Loucy (cell line): Measurements from ENCODE around the gene RNFT2.

Experiments used
- H2AFZ ChIP-seq: fragments of 200-600 bp; sonication (generic); 2 replicates; pipeline ENCODE4 v1.6.0; 2016; ENCODE audit warnings: antibody characterized with exemption, mild to moderate bottlenecking, low read length, moderate library complexity
- H3F3A ChIP-seq: fragments of 200-600 bp; 2 replicates; pipeline ENCODE4 v1.6.0; 2016; ENCODE audit warnings: antibody characterized with exemption, low read depth, mild to moderate bottlenecking
- H3K27me3 ChIP-seq: fragments of 200-600 bp; sonication (generic); 2 replicates; pipeline ENCODE4 v1.6.1; 2014; ENCODE audit warnings: low read length, mild to moderate bottlenecking; ENCODE audit not compliant: insufficient read depth, poor library complexity, severe bottlenecking
- H3K36me3 ChIP-seq: fragments of 200-600 bp; sonication (generic); 2 replicates; pipeline ENCODE4 v1.6.1; 2016; ENCODE audit warnings: low read length; ENCODE audit not compliant: insufficient read depth
- H3K4me1 ChIP-seq: fragments of 200-600 bp; sonication (generic); 2 replicates; pipeline ENCODE4 v1.5.1; 2014; ENCODE audit warnings: low read length, mild to moderate bottlenecking; ENCODE audit not compliant: insufficient read depth, poor library complexity, severe bottlenecking
- H3K4me2 ChIP-seq: fragments of 200-600 bp; sonication (generic); 2 replicates; pipeline ENCODE4 v1.6.0; 2014; ENCODE audit warnings: antibody characterized with exemption, low read length, low read depth, mild to moderate bottlenecking; ENCODE audit not compliant: poor library complexity, severe bottlenecking
- H3K4me3 ChIP-seq: fragments of 200-600 bp; sonication (generic); 2 replicates; pipeline ENCODE4 v1.5.1; 2014; ENCODE audit warnings: low read length, mild to moderate bottlenecking, mixed read lengths; ENCODE audit not compliant: poor library complexity, severe bottlenecking
- H3K79me2 ChIP-seq: fragments of 200-600 bp; sonication (generic); 2 replicates; pipeline ENCODE4 v1.6.1; 2014; ENCODE audit warnings: low read length; ENCODE audit not compliant: insufficient read depth
- H3K9ac ChIP-seq: fragments of 200-600 bp; sonication (generic); 2 replicates; pipeline ENCODE4 v1.6.0; 2014; ENCODE audit warnings: mild to moderate bottlenecking, low read depth, low read length, moderate library complexity; ENCODE audit not compliant: poor library complexity, severe bottlenecking
- H3K9me2 ChIP-seq: fragments of 200-600 bp; sonication (generic); replicated peaks from 2 replicates; pipeline ENCODE4 v1.6.1; 2016; ENCODE audit warnings: low read depth, low read length, mixed read lengths
- H3K9me3 ChIP-seq: fragments of 200-600 bp; sonication (generic); 2 replicates; pipeline ENCODE4 v1.6.1; 2014; ENCODE audit warnings: mild to moderate bottlenecking, antibody characterized with exemption, low read length, low read depth; ENCODE audit not compliant: insufficient read depth
- H4K20me1 ChIP-seq: fragments of 200-600 bp; sonication (generic); 2 replicates; pipeline ENCODE4 v1.6.0; 2014; ENCODE audit warnings: antibody characterized with exemption, low read length, mild to moderate bottlenecking; ENCODE audit not compliant: insufficient read depth, poor library complexity, severe bottlenecking
- EZH2phosphoT487 ChIP-seq: fragments of 200-600 bp; IDR thresholded peaks from 2 replicates; pipeline ENCODE4 v1.6.1; 2018; ENCODE audit warnings: antibody characterized with exemption, mild to moderate bottlenecking, moderate library complexity, borderline replicate concordance
- TF ChIP-seq, protein P1 (sequence below): fragments of 200-600 bp; sonication (generic); conservative IDR thresholded peaks from 2 replicates; pipeline ENCODE4 v1.5.1; 2014; ENCODE audit warnings: mild to moderate bottlenecking, antibody characterized with exemption, low read length

RNFT2 gene

DNA sequence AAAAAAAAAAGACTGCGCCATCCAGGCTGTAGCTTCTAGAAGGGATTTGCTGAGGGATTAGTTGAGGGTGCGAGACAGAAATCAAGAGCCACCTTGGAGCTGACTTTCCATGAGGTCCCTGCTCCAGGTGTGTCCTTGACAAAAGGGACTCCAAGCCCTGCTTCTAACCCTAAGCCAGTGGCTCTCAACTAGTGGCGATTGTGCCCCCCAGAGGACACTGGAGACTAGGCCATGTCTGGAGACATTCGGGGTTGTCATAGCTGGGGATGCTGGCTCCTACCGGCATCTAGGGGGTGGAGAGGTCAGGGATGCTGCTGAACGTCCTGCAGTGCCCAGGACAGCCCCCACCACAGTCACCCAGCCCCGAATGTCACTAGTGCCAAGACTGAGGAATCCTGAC, 40.8 kb upstream of the RNFT2 start:
- Histone ChIP-seq H3K4me1 (no peaks in the 10 kb centered on the region), H3K79me2 (no peaks in the 10 kb centered on the region), H3K27me3 (no peaks in the 10 kb centered on the region), H3K4me2 (no peak overlapping the region), H3K9me3 (no peaks in the 10 kb centered on the region), H4K20me1 (no peaks in the 10 kb centered on the region), H3K9ac (no peak overlapping the region), H3K9me2 (no peaks in the 10 kb centered on the region), H3F3A (no peaks in the 10 kb centered on the region), H3K4me3 (no peak overlapping the region), H2AFZ (no peak overlapping the region), H3K36me3 (no peaks in the 10 kb centered on the region)
- TF ChIP-seq, protein P1, sequence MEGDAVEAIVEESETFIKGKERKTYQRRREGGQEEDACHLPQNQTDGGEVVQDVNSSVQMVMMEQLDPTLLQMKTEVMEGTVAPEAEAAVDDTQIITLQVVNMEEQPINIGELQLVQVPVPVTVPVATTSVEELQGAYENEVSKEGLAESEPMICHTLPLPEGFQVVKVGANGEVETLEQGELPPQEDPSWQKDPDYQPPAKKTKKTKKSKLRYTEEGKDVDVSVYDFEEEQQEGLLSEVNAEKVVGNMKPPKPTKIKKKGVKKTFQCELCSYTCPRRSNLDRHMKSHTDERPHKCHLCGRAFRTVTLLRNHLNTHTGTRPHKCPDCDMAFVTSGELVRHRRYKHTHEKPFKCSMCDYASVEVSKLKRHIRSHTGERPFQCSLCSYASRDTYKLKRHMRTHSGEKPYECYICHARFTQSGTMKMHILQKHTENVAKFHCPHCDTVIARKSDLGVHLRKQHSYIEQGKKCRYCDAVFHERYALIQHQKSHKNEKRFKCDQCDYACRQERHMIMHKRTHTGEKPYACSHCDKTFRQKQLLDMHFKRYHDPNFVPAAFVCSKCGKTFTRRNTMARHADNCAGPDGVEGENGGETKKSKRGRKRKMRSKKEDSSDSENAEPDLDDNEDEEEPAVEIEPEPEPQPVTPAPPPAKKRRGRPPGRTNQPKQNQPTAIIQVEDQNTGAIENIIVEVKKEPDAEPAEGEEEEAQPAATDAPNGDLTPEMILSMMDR = peak; percentile 70
- TF ChIP-seq EZH2phosphoT487 = no peak

DNA sequence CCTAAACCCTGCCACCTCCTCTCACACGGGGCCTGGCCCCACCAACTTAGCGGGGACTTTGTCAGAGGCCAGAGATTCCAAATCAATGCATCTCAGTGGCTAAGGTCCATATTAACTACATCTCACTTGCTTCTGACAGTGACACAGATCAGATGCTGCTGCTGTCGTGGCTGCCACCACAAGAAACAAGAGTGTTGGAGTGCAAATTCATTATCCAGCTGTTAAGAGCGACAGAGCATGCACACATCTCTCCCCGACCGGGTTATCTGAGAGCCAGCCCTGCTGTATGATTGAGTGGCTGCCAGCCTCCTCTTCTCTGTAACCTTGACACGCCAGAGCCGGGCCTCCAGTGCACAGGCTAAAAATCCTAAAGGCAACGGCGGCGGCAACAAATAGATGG, 40.4 kb upstream of the RNFT2 start:
- H3K36me3 ChIP-seq = no peaks in the 10 kb centered on the region
- H3F3A ChIP-seq = no peaks in the 10 kb centered on the region
- H3K4me1 ChIP-seq = no peaks in the 10 kb centered on the region
- no peak overlapping the region for H3K4me2 ChIP-seq
- no peaks in the 10 kb centered on the region for H3K9me3 ChIP-seq
- no peak overlapping the region for H3K9ac ChIP-seq
- H3K27me3 ChIP-seq = no peaks in the 10 kb centered on the region
- no peaks in the 10 kb centered on the region for H4K20me1 ChIP-seq
- TF ChIP-seq, protein P1 = no peak
- no peak for TF ChIP-seq EZH2phosphoT487
- H3K79me2 ChIP-seq = no peaks in the 10 kb centered on the region
- H3K4me3 ChIP-seq = no peak overlapping the region
- no peak overlapping the region for H2AFZ ChIP-seq
- H3K9me2 ChIP-seq = no peaks in the 10 kb centered on the region

DNA sequence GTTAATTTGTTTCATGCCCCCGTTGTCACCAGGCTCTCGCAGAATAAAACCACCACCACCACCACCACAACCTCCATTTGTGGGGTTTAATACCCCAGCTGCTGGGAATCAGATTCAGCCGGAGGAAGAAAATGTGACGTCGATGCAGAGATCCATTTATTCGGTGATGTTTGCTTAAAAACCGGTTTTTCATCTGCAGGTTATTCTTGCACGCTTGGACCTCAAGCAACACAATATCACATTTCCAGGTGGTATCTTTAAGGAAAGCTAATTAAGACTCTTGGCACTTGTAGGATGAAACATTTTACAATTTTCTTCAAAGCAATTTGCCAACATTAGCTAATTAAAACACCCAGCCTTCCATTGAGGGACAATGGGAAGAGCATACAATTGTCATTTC, 40.0 kb upstream of the RNFT2 start:
- TF ChIP-seq, protein P1 = no peak
- no peak for TF ChIP-seq EZH2phosphoT487
- Histone ChIP-seq H3K4me3 (no peak overlapping the region), H2AFZ (no peak overlapping the region), H3K36me3 (no peaks in the 10 kb centered on the region), H3K4me2 (no peak overlapping the region), H3K27me3 (no peaks in the 10 kb centered on the region), H3K79me2 (no peaks in the 10 kb centered on the region), H4K20me1 (no peaks in the 10 kb centered on the region), H3K9me2 (no peaks in the 10 kb centered on the region), H3K9ac (no peak overlapping the region), H3F3A (no peaks in the 10 kb centered on the region), H3K9me3 (no peaks in the 10 kb centered on the region), H3K4me1 (no peaks in the 10 kb centered on the region)
